ENCODE measurements around the gene TSSK2.

TSSK2 gene

GRCh38 chr22:19125474-19126308, 5.4 kb upstream of the TSSK2 start:
- DNase-seq = no peak

GRCh38 chr22:19126309-19127273, 4.5 kb upstream of the TSSK2 start:
- DNase-seq = no peak

GRCh38 chr22:19127329-19128008, 3.6 kb upstream of the TSSK2 start:
- DNase-seq = no peak

GRCh38 chr22:19128009-19128401, 3.1 kb upstream of the TSSK2 start:
- DNase-seq = no peak

- DNase-seq = no peak
Measured at GRCh38 chr22:19128946-19129727, 2.0 kb upstream of the TSSK2 start.

- no peak for DNase-seq
Measured at GRCh38 chr22:19129871-19130270, 1.2 kb upstream of the TSSK2 start.

- DNase-seq = no peak
Measured at GRCh38 chr22:19131685-19132015, 542 bp downstream of the TSSK2 start.

- no peak for DNase-seq
Measured at GRCh38 chr22:19132153-19132552, 1.0 kb downstream of the TSSK2 start.

GRCh38 chr22:19132693-19133400, 1.7 kb downstream of the TSSK2 start:
- DNase-seq = no peak

- DNase-seq = no peak
Measured at GRCh38 chr22:19133561-19133960, 2.5 kb downstream of the TSSK2 start.

- DNase-seq = no peak
Measured at GRCh38 chr22:19134176-19134831, 3.2 kb downstream of the TSSK2 start.

GRCh38 chr22:19134874-19135273, 3.8 kb downstream of the TSSK2 start:
- DNase-seq = no peak

- no peak for DNase-seq
Measured at GRCh38 chr22:19136915-19137314, 5.8 kb downstream of the TSSK2 start.

- no peak for DNase-seq
Measured at GRCh38 chr22:19137384-19138216, 6.5 kb downstream of the TSSK2 start.

- no peak for DNase-seq
Measured at GRCh38 chr22:19138217-19139000, 7.3 kb downstream of the TSSK2 start.

- DNase-seq = no peak
Measured at GRCh38 chr22:19139001-19139356, 7.9 kb downstream of the TSSK2 start.

GRCh38 chr22:19139974-19140373, 8.9 kb downstream of the TSSK2 start:
- no peak for DNase-seq

- no peak for DNase-seq
Measured at GRCh38 chr22:19142394-19142793, 11.3 kb downstream of the TSSK2 start.

- DNase-seq = no peak
Measured at GRCh38 chr22:19143212-19143611, 12.1 kb downstream of the TSSK2 start.

GRCh38 chr22:19143967-19144400, 12.9 kb downstream of the TSSK2 start:
- no peak for DNase-seq

Data from DMS 273 treated with DMSO at 0.1 percent for 48 hours (cell line).